DMS153 treated with DMSO at 0.1 percent for 48 hours (cell line): ENCODE results near the gene NKX1-1.
"Not testable (repeated sequence)": the region's sequence is repeated elsewhere in the genome, so short reads cannot be mapped to it uniquely, and the experiment has no call there.

Experiments used
- DNase-seq: peaks from one replicate; lab custom pipeline; 2025; ENCODE audit not compliant: unreplicated experiment; lab: John Stamatoyannopoulos, UW

NKX1-1 gene

GRCh38 chr4:1405636-1406393 is 427 bp downstream of the NKX1-1 start:
- no peak for DNase-seq

DNA sequence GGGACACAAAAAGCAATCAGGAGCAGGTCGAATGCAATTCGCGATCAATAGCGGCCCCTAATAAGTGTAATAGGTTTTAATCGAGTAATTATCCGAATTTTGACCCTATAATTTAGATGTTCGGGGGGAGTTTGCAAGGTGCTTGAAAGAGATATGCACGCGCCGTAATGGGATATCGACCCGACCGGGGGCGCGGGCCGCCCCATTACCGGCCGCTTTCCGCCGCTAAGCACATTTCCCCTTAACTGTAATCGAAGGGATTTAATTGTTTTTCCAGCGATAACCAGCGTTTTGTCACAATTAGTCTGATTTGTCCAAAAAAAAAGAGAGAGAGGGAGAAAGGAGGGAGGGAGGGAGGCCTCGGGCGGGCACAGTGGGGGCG is 997 bp downstream of the NKX1-1 start:
- DNase-seq: no peak

DNA sequence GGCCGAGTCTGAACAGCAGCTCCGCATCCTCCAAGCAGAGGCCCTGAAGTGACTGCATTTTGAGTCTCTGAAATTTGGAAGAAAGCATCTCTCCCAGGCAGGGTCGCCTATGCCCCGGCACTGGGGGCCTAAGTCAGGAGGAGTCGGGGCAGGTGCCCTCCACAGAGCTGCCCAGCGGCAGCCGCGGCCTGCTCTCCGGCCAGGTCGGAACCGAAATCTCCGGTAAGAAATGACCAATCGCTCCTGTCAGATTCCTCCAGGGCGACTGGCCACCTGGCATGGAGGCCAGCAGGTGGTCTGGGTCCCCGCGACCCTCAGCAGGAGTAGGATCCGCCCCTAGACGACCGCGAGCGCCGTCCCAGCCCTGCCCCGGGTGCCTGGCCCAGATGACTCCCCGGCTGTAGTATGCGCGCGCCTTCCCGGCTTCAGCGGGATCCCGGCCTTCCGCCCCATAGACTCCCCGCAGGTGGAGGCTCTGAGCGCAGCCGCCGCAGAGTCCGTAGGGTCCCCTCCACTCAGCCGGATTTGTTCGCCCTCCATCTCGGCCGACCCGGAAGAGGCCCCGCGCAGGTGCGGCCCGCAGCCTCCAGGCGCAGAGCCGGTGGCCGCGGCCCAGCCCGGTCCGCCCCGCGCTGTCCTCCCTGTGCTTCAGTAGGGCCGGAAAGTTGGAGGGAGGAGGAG is 1.5 kb downstream of the NKX1-1 start:
- DNase-seq: no peak

- no peak for DNase-seq
These were observed 2.4 kb downstream of the NKX1-1 start for GRCh38 chr4:1403591-1404572.

DNA sequence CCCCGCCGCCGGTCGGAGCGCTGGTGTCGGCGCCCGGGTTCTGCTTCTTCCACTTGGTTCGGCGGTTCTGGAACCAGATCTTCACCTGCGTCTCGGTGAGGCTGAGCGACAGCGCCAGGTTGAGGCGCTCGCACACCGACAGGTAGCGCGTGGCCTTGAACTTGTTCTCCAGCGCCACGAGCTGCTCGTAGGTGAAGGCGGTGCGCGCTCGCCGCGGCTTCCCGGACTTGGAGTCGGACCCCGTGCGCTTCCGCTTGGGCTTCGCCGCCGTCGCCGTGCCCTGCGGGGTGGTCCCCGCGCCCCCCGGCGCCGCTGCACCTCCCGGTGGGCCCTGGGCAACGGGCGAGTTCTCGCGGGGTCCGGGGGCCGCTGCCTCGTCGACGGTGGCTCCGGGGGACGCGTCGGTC is 3.1 kb downstream of the NKX1-1 start:
- no peak for DNase-seq

DNA sequence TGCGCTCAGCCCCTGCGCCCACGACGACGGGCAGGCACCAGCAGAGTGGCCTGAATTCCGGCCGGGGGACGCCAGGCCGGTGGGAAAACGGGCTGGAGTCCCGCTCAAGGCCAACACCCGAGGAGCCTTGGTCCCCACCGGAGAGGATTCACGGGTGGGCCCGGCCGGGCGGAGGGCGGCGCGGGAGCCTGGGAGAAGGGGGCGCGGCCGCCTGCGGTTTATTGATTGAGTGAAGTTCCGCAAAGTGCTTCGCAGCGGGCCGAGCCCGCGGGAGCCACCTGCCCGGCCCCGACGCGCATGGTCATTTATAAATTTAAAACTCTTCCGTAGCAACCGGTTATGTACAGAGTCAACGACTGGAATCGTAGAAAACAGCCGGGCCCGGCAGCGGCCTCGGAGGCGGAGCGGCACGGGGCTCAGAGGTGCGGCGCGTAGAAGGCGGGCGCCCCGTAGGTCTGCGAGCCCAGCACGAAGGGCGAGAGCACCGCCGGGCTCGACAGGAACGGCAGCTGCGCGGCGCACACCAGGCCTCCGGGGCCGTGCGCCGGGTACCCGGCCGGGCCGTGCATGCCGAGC is 3.6 kb downstream of the NKX1-1 start:
- DNase-seq: no peak

- no peak for DNase-seq
These were observed 4.2 kb downstream of the NKX1-1 start for GRCh38 chr4:1402021-1402515.

DNA sequence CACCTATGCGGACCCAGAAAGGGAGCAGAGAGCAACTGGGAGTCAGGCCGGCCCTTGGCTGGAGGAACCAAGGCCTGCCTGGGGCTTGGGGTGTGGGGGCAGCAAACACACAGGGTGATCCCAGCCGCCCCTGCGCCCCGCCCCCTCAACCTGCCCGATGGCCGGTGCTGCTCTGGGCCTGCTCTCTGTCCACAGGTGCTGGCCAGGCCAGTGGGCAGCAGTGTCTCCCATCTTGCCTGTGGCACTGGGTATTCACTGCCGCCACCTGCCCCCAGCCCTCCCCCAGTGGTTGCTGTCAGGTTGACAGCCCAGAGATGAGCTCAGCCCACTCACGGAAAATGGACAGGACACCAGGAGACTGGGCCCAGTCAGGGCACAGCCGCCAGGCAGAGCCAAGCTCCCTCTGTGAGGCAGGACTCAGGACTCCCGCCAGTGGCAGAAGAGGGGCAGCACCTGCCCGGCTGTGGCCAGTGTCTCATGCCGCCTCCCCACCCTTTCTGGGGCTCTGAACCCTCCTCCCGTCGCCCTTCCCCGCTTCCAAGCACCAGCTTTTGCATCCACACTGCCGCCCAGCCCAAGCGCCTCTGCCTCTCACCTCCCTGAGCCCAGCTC is 4.7 kb downstream of the NKX1-1 start:
- DNase-seq: no peak

- DNase-seq: no peak
These were observed 5.3 kb downstream of the NKX1-1 start for GRCh38 chr4:1400831-1401408.

GRCh38 chr4:1400191-1400805 is 5.9 kb downstream of the NKX1-1 start:
- no peak for DNase-seq

- no peak for DNase-seq
These were observed 6.6 kb downstream of the NKX1-1 start for GRCh38 chr4:1399508-1400190.

DNA sequence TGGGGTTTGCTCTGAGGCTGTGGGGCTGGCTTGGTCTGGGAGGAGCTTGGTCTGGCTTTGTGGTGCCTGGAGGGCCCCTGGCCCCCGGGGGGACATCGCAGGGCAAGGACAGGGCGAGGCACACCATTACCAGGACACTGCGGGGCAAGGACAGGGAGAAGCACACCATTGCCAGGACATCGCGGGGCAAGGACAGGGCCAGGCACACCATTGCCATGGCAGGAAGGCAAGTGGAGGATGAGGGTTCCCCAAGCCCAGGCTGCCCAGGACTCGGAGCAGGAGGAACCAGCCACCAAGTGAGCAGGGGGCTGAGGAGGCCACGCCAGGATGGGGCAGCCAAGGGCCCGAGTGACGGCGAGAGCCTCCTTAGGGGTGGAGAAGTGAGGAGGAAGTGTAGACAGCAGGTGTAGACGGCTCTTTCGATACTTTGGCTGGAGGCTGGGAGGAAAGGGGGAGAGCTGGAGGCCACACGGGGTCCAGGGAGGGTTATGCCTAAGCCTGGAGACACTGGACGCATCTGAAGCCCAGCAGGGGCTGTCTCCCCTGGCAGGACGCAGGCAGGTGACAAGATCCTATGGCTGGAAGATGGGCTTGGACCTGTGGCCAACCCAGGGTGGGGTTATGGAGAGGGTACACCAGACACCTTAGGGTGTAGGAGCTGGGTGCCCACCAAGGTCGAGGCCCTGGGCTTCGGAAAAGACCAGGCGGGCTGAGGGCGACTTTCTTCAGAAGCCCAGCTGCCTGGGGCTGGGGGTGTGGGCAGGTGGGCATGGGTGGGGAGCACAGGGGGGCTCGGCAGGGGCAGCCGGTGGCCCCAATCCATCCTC is 7.3 kb downstream of the NKX1-1 start:
- no peak for DNase-seq

DNA sequence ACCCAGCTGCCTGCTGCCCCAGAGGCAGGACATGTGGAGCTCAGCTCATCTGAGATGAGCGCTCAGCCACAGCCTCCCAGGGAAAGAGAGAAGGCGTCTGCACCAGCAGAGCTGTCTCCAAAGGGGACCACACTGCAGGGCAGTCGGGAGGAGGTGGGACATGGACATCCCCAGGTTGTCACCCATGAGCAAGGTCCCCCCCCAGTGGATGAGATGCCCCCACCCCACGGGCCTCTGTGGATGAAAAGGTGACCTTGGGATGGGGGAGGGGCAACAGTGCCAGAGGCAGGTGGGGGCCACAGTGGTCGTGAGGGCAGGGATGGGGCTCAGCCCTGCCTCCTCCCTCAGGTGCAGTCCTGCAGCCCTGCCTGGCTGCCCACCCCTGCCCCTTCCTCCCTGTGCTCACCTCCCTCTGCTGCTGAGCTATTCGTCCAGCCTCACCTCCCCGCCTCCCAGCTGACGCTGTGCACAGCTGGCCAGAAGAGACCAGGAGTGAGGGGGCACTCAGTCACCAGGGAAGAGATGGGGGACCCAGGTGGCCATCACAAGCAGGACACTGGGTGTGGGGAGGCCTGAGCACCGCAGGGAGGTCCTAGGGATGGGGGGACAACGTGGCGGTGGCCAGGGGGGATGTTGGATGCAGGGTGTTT is 9.3 kb downstream of the NKX1-1 start:
- DNase-seq: no peak

DNA sequence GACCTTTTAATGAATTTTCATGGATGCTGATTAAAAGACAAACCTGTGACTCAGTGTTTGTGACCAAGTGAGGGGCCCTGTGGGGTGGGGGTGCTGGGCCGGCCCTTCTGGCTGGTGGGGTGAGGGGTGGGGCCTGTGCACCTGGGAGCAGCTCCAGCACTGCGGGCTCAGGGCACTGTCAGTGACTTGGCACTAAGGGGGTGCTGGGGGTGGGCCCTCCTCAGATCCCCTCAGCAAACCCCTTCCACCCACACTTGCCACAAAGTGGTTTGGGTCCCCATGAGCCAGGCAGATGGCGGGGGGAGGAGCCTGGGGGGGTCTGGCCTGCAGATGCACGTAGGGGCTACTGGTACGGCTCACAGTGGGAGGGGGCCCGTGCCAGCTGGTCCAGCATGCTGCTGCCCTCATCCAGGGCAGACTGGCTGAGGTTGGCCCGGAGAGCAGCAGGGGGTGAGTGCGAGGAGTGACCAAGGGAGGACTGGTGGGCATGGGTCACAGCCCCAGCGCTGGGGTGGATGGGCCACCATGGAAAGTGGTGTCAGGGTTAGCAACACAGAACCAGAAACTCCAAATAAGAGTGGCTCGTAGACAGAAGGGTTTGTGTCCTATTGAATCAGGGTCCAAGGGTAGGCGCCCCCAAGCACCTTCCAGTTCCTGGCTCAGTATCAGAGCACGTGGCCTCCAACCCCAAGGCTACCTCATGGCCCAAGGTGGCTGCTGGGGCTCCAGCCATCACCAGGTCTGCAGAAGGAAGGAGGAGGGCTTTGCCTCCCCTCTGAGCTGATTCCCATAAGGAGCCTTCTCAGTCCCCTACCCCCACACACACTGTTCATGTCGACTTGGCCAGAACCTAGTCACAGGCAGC is 10.1 kb downstream of the NKX1-1 start:
- no peak for DNase-seq

DNA sequence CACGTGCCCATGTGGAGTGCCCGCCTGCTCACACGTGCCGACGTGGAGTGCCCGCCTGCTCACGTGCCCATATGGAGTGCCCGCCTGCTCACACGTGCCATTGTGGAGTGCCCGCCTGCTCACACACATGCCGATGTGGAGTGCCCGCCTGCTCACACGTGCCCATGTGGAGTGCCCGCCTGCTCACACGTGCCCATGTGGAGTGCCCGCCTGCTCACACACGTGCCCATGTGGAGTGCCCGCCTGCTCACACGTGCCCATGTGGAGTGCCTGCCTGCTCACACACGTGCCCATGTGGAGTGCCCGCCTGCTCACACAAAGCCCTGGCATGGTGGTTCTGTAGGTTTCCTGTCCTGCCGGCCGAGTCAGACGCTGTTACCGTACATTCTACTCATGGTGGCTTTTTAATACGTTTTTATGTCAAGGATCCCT is 10.8 kb downstream of the NKX1-1 start:
- DNase-seq: not testable (repeated sequence)

DNA sequence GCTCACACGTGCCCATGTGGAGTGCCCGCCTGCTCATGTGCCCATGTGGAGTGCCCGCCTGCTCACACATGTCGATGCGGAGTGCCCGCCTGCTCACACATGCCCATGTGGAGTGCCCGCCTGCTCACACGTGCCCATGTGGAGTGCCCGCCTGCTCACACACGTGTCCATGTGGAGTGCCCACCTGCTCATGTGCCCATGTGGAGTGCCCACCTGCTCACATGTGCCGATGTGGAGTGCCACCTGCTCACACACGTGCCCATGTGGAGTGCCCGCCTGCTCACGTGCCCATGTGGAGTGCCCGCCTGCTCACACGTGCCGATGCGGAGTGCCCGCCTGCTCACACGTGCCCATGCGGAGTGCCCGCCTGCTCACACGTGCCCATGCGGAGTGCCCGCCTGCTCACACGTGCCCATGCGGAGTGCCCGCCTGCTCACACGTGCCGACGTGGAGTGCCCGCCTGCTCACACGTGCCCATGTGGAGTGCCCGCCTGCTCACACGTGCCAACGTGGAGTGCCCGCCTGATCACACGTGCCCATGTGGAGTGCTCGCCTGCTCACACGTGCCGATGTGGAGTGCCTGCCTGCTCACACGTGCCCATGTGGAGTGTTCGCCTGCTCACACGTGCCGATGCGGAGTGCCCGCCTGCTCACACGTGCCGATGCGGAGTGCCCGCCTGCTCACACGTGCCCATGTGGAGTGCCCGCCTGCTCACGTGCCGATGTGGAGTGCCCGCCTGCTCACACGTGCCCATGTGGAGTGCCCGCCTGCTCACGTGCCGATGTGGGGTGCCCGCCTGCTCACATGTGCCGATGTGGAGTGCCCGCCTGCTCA is 11.5 kb downstream of the NKX1-1 start:
- DNase-seq: not testable (repeated sequence)
